ENCODE results near the gene MYH1.
"Not testable (repeated sequence)": the region's sequence is repeated elsewhere in the genome, so short reads cannot be mapped to it uniquely, and the experiment has no call there.

The MYH1 gene

DNA sequence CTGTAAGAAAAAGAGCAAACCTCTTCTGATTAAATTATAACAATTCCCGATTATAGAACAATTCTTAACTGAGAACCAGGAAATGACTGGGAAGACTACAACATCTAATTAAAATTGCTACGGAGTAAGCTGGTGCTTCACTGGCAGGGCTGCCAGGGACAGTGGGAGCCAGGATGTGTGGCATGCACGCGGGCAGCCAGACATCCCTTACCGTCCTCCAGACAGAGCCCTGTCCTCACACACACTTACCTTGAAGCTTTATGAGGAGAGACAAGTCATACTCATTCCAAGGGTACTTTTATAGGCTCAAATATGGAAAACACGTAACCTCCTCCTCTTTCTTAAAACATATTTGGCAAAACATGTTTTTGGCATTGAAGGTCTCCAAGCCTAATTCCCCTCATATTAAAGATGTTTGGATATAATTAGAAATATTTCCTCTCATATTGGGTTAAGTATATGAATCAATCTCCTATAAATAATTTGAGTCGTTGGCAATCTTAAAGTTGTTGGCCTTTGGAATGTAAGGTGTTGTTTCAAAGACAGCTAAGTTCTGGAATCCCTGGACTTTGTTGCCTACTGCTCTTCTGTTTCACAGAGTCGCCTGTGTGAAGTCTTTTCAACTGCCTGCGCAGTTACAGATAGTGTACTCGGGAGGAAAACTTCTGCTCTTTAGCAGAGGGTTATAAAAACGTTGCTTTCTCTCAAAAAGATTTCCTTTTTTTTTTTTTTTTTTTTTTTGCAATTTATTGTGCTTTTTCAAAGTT, at the start of gene MYH1:
Gene MYH1, minus strand, starts transcription at position 272 of the 767 bp plus-strand sequence. CDS start 1,900 bp downstream, outside the sequence.
- no peak for DNase-seq

DNA sequence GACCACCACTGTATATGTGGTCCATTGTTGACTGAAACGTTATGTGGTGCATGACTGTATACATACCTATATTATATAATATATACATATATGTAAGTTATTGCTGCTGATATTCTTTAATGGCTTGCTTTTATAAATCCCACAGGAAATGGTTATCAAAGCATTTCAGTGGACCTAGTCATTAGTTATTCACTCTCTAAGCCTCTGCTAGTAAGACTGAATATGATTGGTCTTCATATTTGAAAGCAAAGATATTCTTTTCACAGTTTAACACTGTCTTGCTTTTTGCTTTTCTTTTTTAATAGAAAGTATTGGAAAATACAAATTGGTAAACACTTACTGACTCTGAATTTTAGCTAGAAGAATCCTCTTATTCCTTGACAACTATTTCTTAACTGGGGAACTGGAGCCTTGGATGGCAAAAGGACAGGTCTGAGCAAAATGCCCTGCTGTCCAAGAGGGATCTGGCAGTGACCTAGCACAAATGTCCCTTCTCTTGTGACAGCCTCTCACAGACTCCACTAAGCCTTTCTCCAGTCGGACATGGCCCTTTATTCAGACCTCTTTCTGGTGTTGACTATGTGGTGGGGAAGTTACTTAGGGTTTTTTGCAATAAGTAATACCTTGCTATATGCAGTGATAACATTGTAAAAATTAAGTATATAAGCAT, 45.8 kb upstream of the MYH1 start:
- DNase-seq = no peak

DNA sequence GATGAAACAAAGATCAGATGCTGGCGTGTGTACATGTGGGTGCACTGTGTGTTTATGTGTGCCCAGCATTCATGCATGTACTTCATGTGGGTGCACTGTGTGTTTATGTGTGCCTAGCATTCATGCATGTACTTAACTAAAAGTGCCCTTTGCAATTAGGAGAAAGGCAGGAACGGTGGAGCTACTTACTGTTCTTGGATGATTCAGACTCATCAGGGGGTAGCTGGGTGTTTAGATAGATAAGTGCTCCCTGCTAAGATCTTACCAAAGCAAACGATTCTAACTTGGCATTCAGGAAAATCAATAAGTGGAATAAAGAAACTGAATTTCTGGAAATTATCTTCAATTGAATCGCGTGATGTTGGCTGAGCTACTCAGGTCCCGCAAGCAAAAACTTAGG, 39.7 kb upstream of the MYH1 start:
- DNase-seq = no peak

DNA sequence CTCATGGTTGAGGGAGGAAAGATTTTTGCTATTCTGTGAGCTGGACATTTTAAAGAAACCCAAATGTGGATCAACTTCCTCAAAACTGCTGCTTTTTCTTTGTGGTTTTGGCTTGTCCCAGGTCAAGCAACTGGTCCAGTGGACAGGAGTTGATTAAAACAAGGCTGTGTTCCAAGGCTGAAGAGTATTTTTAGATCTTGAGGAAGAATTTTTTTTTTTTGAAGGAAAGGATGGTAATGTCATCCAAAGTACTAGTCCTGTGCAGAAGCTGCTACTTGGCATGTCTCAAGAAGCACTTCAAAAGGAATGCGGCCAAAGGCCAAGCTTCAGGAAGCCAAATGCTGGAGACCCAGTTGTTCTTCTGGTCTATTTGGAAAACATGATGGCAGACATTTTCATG, 39.1 kb upstream of the MYH1 start:
- DNase-seq = no peak

DNA sequence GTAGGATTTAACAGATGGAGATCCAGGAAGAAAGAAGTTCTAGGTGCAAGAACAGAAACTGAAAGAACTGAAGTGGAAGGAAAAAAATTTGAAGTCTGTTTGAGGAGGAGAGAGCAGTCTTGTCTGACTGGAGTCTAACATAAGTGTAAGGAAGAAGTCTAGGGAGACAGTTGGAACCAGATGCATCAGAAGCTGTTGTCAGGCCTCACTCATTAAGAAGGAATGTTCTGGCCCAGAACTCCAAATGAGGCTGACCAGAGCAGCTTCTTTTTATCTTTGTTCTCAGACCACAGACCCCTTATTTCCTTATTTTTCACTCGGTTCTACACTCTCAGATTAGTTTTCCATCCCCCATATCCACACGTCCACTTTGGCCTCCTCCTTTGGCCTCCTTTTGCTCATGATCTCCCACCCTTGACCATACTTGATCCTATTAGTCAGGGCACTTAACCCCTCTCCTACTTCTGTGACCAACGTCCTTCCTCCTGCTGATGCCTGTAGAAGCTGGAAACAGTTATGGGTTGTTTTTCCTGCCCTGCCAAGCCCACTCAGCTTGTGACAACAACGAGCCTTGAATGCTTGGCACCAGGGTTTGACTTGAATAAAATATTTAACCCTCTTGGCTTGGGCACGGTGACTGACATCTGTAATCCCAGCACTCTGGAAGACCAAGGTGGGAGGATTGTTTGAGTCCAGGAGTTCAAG, 38.1 kb upstream of the MYH1 start:
- no peak for DNase-seq

DNA sequence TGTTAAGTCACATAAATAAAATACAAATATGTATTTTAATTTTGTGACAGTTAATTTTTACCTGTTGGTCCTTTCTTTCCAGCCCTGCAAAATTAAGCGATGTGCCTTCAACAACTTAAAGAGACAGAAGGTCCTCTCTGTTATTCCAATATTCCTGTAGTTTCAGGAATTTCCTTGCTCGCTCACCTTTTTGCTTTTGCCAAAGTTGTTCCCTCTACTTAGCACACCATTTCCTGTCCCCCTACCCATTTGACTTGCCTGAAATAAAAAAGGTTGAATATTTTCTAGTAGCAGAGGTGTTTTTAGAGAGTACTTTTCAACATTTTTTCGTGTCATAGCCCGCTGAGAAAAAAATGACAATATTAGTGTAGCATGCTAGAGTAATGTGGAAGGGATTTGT, 31.7 kb upstream of the MYH1 start:
- no peak for DNase-seq

DNA sequence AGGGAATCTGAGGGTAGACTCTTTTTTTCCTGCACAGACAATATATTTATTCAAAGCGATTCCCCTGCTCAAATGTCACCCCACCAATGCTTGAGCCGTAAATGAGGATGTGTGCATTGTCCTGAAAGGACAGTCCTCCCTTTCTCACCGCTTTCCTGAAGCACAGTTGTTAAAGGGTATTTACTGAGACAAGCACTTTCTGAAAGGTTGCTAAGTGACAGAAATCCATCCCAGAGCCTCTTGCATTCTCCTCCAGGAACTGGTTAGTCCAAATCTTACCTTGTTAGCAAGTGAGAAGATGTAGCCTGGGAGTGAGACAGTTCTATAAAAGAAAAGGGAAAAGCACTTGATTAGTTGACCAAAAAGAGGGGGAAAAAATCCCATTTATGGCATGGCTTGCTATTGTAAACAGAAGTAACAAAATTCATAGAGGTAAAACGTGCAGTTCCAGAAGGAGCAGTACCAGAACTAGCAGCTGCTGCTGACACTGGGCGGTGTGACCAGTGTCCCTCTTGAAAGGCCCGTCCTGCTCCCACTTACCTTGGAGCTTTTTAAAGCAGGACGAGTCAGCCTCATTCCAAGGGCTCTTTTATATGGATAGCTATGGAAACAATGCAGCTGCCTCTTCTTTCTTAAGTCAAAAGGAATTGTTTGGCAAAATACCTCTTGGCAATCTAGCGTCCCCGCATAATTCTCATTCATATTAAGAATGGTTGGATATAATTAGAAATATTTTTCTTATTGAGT, 30.9 kb upstream of the MYH1 start, which contains the start of gene MYH2:
Gene MYH2, minus strand, starts transcription at position 563 of the 747 bp plus-strand sequence. CDS start 1,738 bp downstream, outside the sequence.
- DNase-seq = no peak

DNA sequence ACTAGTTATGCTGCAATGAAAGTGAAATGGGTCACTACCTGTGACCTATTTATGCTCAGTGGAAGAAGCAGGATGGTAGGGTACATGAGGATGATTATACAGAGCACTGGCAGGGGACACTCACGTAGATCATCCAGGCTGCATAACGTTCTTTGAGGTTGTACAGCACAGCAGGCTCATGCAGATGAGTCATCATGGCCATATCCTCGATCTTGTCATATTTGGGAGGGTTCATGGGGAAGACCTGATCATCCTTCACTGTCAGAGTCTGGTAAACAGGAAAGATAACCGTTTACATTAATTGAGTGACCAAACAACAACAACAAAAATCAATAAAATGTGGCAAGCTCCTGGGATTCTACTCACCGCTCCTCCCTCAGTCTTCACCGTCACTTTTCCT, 29.0 kb upstream of the MYH1 start:
- no peak for DNase-seq

DNA sequence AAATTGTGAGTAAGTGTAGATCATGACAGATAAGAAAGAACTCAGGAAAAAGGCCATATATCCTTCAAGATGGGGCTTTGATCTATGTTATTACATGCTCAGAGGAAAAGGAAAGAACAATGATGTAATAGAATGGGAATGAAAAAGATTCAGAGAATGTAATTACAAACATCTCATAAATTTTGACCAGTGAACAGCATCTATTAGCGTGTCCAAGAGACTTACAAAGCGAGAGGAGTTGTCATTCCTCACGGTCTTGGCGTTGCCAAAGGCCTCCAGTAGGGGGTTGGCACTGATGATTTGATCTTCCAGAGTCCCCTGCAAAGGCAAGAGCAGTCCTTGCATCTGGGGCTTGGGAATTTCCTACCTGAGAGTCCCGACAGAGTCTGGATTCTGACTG, 25.1 kb upstream of the MYH1 start:
- DNase-seq = not testable (repeated sequence)

DNA sequence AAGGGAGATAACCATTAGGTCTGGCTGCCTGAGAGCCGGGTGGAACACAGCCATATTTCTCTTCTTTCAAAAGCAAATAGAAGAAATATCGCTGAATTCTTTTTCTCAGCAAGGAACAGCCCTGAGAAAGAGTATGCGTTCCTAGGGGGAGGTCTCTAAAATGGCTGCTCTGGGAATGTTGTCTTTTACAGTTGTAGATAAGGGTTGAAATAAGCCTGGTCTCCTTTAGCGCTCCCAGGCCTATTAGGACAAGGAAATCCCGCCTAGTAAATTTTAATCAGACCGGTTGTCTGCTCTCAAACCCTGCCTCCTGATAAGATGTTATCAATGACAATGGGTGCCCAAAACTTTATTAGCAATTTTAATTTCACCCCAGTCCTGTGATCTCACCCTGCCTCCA, 22.8 kb upstream of the MYH1 start:
- not testable (repeated sequence) for DNase-seq

DNA sequence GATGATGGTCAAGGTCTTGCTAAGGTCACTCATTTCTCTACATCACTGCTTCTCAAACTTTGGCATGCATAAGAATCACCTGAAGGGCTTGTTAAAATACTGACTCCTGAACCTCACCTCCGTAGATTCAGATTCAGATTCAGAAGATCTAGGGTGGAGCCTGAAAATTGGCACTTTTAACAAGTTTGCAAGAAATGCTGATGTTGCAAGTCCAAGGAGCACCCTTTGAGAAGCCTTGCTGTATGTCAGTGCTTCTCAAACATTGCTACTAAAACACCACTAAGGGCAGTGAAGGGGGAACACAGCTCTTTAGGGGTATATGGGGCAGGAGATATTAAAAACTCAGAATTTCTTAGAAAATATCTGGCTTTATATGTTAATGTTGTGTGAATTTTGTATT, 13.7 kb upstream of the MYH1 start:
- DNase-seq = no peak

DNA sequence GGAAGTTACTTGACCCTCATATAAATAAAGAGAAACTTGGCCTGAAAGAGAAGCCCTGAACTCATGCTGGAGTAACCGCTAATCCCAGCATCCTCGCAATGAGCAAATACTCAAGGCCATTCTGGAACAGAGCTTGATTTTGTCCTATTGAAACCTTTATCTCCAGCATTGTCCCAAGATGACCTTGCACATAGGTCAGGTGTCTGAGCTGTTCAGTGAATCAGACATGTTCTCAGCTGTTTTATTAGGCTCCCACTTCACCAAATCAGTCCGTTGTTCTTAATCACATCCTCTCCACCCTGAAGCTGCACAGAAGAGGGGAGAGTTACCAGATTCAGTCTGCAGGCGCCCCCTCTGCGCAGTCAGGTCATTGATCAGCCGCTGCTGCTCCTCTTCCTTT, 9.1 kb upstream of the MYH1 start:
- DNase-seq = no peak

DNA sequence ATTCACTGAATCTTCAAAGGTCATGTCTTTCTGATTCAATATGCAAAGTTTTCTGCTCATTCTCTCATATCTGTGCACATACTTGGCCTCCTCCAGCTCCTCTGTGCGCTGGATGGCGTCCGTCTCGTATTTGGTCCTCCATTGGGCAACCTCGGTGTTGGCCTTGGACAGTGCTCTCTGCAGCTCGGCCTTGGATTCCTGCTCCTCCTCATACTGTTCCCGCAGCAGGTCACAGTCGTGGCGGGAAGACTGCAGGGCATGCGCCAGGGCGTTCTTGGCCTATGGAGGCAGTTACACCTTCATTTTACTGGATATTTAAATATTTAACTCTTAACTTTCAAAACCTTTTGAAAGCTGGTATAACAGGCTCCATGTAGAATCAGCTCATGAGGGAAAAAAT, 8.2 kb upstream of the MYH1 start:
- DNase-seq = no peak

DNA sequence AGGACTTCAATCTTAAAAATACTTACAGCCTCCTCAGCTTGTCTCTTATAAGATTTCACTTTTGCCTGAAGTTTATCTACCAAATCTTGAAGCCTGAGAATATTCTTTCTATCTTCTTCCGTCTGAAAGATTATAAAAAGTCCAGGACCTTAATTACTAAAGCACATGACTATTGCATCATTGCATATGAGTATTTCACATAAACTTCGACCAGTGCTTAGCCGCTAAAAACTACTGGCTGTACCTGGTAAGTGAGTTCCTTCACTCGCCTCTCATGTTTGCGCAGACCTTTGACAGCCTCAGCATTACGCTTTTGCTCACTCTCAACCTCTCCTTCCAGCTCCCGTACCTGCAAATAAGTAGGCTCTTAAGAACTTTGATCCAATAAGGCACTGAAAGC, 4.7 kb upstream of the MYH1 start:
- DNase-seq = no peak

DNA sequence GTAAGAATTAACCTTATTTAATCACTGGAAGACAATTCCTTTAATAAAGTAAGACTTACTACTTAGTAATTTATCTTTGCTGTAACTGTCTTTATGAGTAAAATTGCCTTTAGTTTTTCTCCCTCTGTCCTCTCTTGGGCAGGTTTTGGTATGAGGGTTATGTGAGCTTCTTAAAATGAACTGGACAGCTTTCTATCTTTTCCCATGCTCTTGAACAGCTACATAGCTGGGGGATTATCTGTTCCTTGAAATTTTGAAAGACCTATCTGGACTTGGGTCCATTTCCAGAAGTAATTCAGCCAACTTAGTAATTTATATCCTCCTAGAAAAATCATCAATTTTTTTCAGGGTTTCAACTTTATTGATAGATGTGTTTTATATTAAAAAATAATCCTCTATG, 3.6 kb upstream of the MYH1 start:
- DNase-seq = no peak

DNA sequence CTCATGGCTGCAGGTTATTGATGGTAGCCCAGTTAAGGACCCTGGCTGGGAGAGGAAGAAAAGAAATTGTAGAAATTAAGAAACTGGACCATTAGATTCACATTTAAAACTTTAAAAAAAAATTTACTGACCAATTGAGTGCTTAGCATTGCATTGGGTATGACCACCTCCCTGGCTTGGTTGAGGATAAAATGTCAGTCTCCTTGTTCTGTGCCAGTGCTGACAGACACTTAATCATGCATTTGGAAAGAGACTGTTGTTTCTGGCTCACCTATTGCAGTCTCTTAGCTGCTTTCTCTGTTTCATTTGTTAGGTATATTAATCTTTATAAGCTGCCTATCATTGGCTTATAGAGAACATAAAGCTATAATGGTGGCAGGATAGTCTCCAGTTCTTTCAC, 1.7 kb downstream of the MYH1 start:
- no peak for DNase-seq

DNA sequence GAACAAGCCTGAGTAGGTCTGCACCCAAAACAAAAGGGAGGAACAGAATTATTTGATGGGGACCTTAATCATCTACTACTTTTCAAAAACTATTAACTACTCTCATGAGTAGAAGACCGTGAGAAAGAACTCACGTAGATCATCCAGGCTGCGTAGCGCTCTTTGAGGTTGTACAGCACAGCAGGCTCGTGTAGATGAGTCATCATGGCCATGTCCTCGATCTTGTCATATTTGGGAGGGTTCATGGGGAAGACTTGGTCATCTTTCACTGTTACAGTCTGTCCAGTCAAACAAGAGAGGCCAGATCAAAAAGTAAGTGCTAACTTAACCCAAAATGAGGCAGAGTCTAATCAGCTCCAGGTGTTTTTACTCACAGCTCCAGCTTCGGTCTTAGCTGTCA, 2.3 kb downstream of the MYH1 start:
- no peak for DNase-seq

DNA sequence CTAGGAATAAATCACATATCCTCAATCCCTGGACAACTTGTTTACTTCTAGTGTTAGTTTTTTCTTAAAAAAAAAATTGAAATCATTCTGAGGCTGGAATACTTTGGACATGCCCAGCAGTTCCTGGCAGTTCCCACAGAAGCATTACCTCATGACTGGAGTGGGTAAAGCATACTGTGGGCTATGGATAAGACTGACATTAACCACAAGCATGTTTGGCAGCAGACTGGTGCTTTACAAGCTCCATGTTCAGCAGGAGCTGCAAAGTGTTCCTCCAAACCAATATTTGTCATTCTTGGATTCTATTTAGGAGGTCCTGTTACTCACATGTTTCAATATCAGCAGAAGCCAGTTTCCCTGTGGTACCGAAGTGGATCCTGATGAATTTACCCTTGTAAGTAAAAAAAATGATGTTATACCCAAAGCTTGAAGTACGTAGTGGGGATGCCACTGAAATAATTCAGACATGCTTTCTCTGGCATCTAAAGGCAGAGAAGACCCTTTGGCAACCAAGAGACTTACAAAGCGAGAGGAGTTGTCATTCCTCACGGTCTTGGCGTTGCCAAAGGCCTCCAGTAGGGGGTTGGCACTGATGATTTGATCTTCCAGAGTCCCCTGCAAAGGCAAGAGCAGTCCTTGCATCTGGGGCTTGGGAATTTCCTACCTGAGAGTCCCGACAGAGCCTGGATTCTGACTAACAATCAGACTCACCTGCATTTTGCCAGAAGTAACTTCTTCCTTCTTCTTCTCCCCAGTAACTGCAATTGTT, 4.9 kb downstream of the MYH1 start:
- no peak for DNase-seq

DNA sequence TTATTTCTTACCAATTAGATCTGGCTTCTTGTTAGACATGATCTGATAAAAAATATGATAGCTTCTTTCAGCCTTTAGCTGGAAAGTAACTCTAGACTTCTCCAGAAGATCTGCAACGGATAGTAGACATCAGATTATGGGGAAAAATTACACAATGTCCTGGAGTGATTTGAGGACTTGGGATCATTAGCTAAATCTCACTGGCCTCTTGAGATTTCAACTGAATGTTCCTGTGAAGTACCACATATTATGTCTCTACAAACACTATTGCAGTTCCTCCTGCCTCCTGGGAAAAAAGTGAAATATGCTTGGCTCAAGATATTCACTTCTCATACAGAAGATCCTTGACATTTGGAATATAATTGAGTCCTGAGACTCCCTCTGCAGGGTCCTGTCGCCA, 5.5 kb downstream of the MYH1 start:
- no peak for DNase-seq

DNA sequence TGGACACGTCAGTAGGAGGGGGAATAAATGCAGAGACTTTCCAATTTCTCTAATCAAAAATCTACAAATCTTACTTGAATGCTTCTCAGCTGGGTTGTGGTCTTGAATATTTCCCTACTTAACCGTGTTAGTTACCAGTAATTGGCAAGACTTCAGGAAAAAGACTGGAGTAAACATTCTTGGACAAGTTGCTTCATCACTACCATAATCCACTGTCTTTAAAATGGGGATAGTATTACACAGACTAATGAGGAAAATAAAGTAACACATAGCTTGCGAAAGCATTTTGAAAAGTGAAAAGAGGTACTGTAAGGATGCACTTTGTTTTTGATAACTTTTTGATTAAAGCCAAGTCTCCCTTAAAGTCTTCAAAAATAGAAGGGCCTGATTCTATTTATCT, 18.4 kb downstream of the MYH1 start:
- no peak for DNase-seq

DNA sequence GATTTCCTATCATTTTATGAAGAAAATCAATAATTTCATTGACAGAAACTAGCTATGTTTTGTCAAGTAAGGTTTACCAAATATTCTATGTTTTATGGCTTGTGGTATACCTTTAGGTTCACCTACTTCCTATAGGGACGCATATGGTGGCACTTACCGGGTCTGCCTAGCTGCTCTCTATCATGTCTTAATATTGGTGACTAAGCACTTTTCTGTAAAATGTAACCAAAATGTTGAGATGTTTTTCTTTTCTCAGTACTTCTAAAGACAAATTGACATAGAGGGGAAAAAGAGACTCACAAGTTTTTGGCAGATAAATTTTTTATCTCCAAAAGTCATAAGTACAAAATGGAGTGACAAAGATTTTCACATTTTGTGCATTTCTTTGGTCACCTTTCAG, 26.3 kb downstream of the MYH1 start:
- no peak for DNase-seq

DNA sequence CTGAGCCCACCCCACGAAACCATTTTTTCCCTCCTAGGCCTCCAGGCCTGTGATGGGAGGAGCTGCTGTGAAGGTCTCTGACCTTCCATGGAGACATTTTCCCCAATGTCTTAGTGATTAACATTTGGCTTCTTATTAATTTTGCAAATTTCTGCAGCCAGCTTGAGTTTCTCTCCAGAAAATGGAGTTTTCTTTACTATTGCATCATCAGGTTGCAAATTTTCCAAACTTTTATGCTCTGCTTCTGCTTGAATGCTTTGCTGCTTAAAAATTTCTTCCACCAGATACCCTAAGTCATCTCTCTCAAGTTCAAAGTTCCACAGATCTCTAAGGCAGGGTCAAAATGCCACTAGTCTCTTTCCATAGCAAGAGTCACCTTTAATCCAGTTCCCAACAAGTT, 36.1 kb downstream of the MYH1 start:
- DNase-seq = no peak

DNA sequence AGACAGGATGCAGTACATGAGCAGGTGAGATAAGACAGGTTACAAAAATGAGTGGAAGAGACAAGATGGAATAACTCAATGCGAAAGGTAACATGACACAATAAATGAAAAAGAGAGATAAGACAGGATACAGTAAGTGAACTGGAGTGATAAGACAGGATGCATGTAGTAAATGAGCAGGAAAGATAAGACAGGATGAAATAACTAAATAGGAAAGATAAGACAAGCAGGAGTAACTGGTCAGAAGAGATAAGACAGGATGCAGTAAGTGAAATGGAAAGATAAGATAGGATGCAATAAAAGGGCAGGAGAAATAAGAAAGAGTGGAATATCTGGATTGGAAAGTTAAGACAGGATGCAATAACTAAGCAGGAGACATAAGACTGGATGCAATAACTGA, 40.6 kb downstream of the MYH1 start:
- no peak for DNase-seq

All from CD4-positive, alpha-beta T cell treated with Interleukin-21 for 1 hour (primary cell).